ENCODE measurements around the gene UBE2J2. TPM values are rescaled to one million over a fixed set of nuclear protein-coding genes. Genes with fewer than 3 reads are reported as not detected.

UBE2J2 gene
- total and polyA plus RNA-seq, 4 donors: 21.0 to 30.4 (median 25.8) TPM

DNA sequence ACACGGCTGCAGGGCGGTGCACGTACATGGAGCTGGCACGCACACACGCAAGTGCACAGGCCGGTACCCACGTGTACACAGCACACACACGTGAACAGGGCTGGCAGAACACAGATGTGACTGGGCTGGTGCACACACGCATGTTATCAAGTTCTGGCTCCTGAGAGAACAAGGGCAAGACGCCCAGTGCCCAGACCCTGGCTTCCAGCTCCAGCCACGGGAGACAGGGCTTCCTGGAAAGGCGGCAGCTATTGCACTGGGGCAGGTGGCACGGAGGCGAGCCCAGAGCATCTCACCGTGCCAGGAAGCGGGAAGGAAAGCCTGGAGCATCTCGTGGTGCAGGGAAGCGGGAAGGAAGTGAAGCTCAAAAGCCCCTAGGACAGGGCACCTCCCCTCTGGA lies 47.7 kb downstream of the UBE2J2 start:
- no peak for TF ChIP-seq NR2F2 (IDR thresholded peaks at IDR 0.05)
- 93% methylated on average over 18 of the region's 18 CpGs for WGBS

DNA sequence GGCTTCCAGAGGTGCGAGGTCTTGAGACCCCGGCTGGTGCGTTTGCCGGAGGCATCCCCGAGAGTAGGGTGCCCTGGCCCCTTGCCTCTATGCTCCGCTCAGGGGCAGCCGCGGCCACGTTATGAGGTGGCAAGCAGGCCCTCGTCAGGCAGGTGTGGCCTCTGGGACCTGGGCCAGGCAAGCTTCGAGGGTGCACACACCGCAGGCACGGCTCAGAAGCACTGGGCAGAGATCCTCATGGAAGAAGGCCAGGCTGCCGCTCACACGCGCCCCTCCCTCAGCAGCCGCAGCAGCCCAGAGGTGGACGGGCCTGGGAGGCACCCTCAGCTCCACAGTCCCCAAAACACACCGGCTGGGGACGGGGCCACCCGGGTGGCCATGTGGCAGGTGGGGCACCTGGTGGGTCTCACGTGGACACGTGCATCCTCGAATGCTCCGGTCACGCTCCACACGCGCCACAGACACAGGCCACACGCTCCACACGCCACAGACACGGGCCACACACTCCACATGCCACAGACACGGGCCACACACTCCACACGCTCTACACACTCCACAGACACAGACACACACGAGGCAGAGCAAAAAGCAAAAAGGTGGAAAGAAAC lies 48.3 kb downstream of the UBE2J2 start:
- no peak overlapping the region for H3K9ac ChIP-seq (ENCODE audit: low read depth in 1 of 2, low read length in 2 of 2)
- H3K27ac ChIP-seq (ENCODE audit: low read depth in 1 of 2, low read length in 2 of 2): no peak overlapping the region

More for the DNA sequence above, 47.7 kb downstream of the UBE2J2 start:
- Histone ChIP-seq H3K27me3 (ENCODE audit: control insufficient read depth in 4 of 4, insufficient read depth in 4 of 4, low read length in 3 of 4) (no peaks in the 10 kb centered on the region), H3K4me3 (ENCODE audit: low read depth in 1 of 3, low read length in 3 of 3) (no peak overlapping the region), H3K4me1 (ENCODE audit: control insufficient read depth in 4 of 4, insufficient read depth in 4 of 4, low read length in 3 of 4) (peaks cover 9 to 16% (median 14%) of the 10 kb centered on the region in 4 donors), H3K9ac (ENCODE audit: low read depth in 1 of 2, low read length in 2 of 2) (no peak overlapping the region), H3K9me3 (ENCODE audit: control insufficient read depth in 4 of 4, low read length in 3 of 4) (no peaks in the 10 kb centered on the region), H3K27ac (ENCODE audit: low read depth in 1 of 2, low read length in 2 of 2) (no peak overlapping the region), H3K36me3 (ENCODE audit: control insufficient read depth in 4 of 4, insufficient read depth in 3 of 4, low read depth in 1 of 4, low read length in 3 of 4) (peaks cover 17 to 56% (median 33%) of the 10 kb centered on the region in 4 donors)
- no peak for DNase-seq (ENCODE audit: low spot score)

DNA sequence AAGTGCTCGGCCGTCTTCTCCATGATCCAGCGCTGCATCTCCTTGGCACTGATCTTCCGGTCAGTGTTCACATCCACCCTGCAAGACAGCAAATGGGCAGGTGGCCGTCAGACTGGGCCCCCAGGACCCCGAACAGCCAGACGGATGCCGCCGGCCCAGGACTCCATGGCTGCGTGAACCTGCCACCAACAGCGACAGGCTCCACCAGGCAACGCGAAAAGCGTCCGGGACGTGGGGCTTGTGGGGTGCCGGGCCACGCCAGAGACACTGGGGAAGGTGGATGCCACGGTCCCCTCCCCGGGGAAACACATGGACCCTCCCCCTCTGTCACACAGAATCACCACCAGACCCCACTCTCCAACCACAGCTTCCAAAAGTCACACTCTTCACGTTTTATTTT lies 49.8 kb downstream of the UBE2J2 start:
- Histone ChIP-seq H3K36me3 (ENCODE audit: control insufficient read depth in 4 of 4, insufficient read depth in 3 of 4, low read depth in 1 of 4, low read length in 3 of 4) (peaks cover 19 to 69% (median 36%) of the 10 kb centered on the region in 4 donors), H3K9ac (ENCODE audit: low read depth in 1 of 2, low read length in 2 of 2) (no peak overlapping the region), H3K4me1 (ENCODE audit: control insufficient read depth in 4 of 4, insufficient read depth in 4 of 4, low read length in 3 of 4) (no peaks in the 10 kb centered on the region), H3K9me3 (ENCODE audit: control insufficient read depth in 4 of 4, low read length in 3 of 4) (no peaks in the 10 kb centered on the region), H3K4me3 (ENCODE audit: low read depth in 1 of 3, low read length in 3 of 3) (no peak overlapping the region), H3K27ac (ENCODE audit: low read depth in 1 of 2, low read length in 2 of 2) (no peak overlapping the region), H3K27me3 (ENCODE audit: control insufficient read depth in 4 of 4, insufficient read depth in 4 of 4, low read length in 3 of 4) (no peaks in the 10 kb centered on the region)
- TF ChIP-seq RAD21 (IDR thresholded peaks at IDR 0.05) (no peak), SP1 (IDR thresholded peaks at IDR 0.05) (no peak), YY1 (IDR thresholded peaks at IDR 0.05) (no peak), NR2F2 (IDR thresholded peaks at IDR 0.05) (no peak), TAF1 (conservative IDR thresholded peaks at IDR 0.05) (no peak), FOXA1 (IDR thresholded peaks at IDR 0.05) (no peak)
- TF ChIP-seq, protein P1, sequence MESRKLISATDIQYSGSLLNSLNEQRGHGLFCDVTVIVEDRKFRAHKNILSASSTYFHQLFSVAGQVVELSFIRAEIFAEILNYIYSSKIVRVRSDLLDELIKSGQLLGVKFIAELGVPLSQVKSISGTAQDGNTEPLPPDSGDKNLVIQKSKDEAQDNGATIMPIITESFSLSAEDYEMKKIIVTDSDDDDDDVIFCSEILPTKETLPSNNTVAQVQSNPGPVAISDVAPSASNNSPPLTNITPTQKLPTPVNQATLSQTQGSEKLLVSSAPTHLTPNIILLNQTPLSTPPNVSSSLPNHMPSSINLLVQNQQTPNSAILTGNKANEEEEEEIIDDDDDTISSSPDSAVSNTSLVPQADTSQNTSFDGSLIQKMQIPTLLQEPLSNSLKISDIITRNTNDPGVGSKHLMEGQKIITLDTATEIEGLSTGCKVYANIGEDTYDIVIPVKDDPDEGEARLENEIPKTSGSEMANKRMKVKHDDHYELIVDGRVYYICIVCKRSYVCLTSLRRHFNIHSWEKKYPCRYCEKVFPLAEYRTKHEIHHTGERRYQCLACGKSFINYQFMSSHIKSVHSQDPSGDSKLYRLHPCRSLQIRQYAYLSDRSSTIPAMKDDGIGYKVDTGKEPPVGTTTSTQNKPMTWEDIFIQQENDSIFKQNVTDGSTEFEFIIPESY (IDR thresholded peaks at IDR 0.05): no peak
- TF ChIP-seq, protein P2, sequence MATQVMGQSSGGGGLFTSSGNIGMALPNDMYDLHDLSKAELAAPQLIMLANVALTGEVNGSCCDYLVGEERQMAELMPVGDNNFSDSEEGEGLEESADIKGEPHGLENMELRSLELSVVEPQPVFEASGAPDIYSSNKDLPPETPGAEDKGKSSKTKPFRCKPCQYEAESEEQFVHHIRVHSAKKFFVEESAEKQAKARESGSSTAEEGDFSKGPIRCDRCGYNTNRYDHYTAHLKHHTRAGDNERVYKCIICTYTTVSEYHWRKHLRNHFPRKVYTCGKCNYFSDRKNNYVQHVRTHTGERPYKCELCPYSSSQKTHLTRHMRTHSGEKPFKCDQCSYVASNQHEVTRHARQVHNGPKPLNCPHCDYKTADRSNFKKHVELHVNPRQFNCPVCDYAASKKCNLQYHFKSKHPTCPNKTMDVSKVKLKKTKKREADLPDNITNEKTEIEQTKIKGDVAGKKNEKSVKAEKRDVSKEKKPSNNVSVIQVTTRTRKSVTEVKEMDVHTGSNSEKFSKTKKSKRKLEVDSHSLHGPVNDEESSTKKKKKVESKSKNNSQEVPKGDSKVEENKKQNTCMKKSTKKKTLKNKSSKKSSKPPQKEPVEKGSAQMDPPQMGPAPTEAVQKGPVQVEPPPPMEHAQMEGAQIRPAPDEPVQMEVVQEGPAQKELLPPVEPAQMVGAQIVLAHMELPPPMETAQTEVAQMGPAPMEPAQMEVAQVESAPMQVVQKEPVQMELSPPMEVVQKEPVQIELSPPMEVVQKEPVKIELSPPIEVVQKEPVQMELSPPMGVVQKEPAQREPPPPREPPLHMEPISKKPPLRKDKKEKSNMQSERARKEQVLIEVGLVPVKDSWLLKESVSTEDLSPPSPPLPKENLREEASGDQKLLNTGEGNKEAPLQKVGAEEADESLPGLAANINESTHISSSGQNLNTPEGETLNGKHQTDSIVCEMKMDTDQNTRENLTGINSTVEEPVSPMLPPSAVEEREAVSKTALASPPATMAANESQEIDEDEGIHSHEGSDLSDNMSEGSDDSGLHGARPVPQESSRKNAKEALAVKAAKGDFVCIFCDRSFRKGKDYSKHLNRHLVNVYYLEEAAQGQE (IDR thresholded peaks at IDR 0.05): no peak
- TF ChIP-seq, protein P3, sequence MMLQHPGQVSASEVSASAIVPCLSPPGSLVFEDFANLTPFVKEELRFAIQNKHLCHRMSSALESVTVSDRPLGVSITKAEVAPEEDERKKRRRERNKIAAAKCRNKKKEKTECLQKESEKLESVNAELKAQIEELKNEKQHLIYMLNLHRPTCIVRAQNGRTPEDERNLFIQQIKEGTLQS (IDR thresholded peaks at IDR 0.05): no peak
- no peak for DNase-seq (ENCODE audit: low spot score)
- 96% methylated on average over 21 of the region's 21 CpGs for WGBS

More for the DNA sequence above, 48.3 kb downstream of the UBE2J2 start:
- no peak overlapping the region for H3K4me3 ChIP-seq (ENCODE audit: low read depth in 1 of 3, low read length in 3 of 3)
- WGBS: 87% methylated on average over 34 of the region's 34 CpGs
- H3K36me3 ChIP-seq (ENCODE audit: control insufficient read depth in 4 of 4, insufficient read depth in 3 of 4, low read depth in 1 of 4, low read length in 3 of 4): peaks cover 19 to 62% (median 35%) of the 10 kb centered on the region in 4 donors
- H3K27me3 ChIP-seq (ENCODE audit: control insufficient read depth in 4 of 4, insufficient read depth in 4 of 4, low read length in 3 of 4): no peaks in the 10 kb centered on the region
- H3K4me1 ChIP-seq (ENCODE audit: control insufficient read depth in 4 of 4, insufficient read depth in 4 of 4, low read length in 3 of 4): peaks cover 6 to 11% (median 8%) of the 10 kb centered on the region in 4 donors
- TF ChIP-seq HNF4A (conservative IDR thresholded peaks at IDR 0.05): no peak
- no peak for TF ChIP-seq JUND (IDR thresholded peaks at IDR 0.05)
- no peaks in the 10 kb centered on the region for H3K9me3 ChIP-seq (ENCODE audit: control insufficient read depth in 4 of 4, low read length in 3 of 4)
- no peak for DNase-seq (ENCODE audit: low spot score)
